Endothelial cell of umbilical vein (primary cell): ENCODE results near the gene EMID1. TPM values are rescaled to one million over a fixed set of nuclear protein-coding genes. Genes with fewer than 3 reads are reported as not detected.

ENCODE experiments used
- BruUV-seq: library from RNA; stranded (reverse); fragments of 400-500 nt; replicated peaks from 2 replicates; lab custom pipeline; 2021; lab: Mats Ljungman, UMichigan
- CTCF ChIA-PET: fragments of 300-600, 350-600 bp; sonication (Branson Sonifier 250); formaldehyde crosslinking; loops from one replicate; lab custom pipeline; 2021; ENCODE audit warnings: antibody characterized with exemption, inconsistent platforms; lab: Charles Lee
- POLR2A ChIA-PET: fragments of 300-600, 350-600 bp; sonication (Branson Sonifier 250); formaldehyde crosslinking; loops from one replicate; lab custom pipeline; 2021; ENCODE audit warnings: antibody characterized with exemption, inconsistent platforms; lab: Charles Lee
- DNase-seq: peaks from one replicate; pipeline ENCODE4 v3.0.0-alpha.2; 2011; ENCODE audit warnings: low read depth, low spot score
- FAIRE-seq: peaks from 2 replicates; lab custom pipeline; 2011; peaks lifted over from hg19 to GRCh38; lab: Jason Lieb, UNC
- H2AFZ ChIP-seq: 2 replicates; pipeline ENCODE4 v1.6.0; 2012; ENCODE audit warnings: low read depth, low read length, control low read depth, inconsistent platforms
- H3K27ac ChIP-seq: 2 replicates; pipeline ENCODE4 v1.5.1; 2011; ENCODE audit warnings: low read depth, mild to moderate bottlenecking, control low read depth, low read length, moderate library complexity; ENCODE audit not compliant: insufficient read depth
- H3K27me3 ChIP-seq, 2 experiments: 2 replicates each; pipeline versions ENCODE4 v1.6.0 to v1.6.1; 2011; ENCODE audit warnings: low read length in 2 of 2, mixed read lengths in 1 of 2; ENCODE audit not compliant: control insufficient read depth in 2 of 2, insufficient read depth in 2 of 2
- H3K36me3 ChIP-seq, 2 experiments: 2 replicates in 1 of 2; 3 replicates in 1 of 2; pipeline ENCODE4 v1.5.1; 2011; ENCODE audit warnings: low read length in 2 of 2, mild to moderate bottlenecking in 1 of 2, moderate library complexity in 1 of 2; ENCODE audit not compliant: control insufficient read depth in 2 of 2, insufficient read depth in 2 of 2; ENCODE audit errors: extremely low read depth in 1 of 2
- H3K4me1 ChIP-seq: 3 replicates; pipeline ENCODE4 v1.5.1; 2011; ENCODE audit warnings: mild to moderate bottlenecking, low read length; ENCODE audit not compliant: control insufficient read depth, insufficient read depth; ENCODE audit errors: extremely low read depth
- H3K4me2 ChIP-seq: 2 replicates; pipeline ENCODE4 v1.6.1; 2011; ENCODE audit warnings: low read length, control low read depth, mixed read lengths; ENCODE audit not compliant: insufficient read depth
- H3K4me3 ChIP-seq, 3 experiments: fragments of 200-600 bp in 1 of 3; sonication (generic), shearing (Covaris generic) in 1 of 3; replicated peaks in 1 of 3; 2 replicates each; pipeline ENCODE4 v1.5.1; 2011 to 2016; ENCODE audit warnings: control low read depth in 3 of 3, low read length in 3 of 3, mild to moderate bottlenecking in 2 of 3, inconsistent platforms in 1 of 3, low read depth in 1 of 3, moderate library complexity in 1 of 3; ENCODE audit not compliant: insufficient read depth in 1 of 3
- H3K79me2 ChIP-seq: 2 replicates; pipeline ENCODE4 v1.6.0; 2012; ENCODE audit warnings: low read length, inconsistent platforms; ENCODE audit not compliant: control insufficient read depth, insufficient read depth
- H3K9ac ChIP-seq: replicated peaks from 2 replicates; pipeline ENCODE3; 2011; ENCODE audit warnings: low read length, control low read depth; ENCODE audit not compliant: insufficient read depth; ENCODE audit errors: extremely low read depth
- H3K9me1 ChIP-seq: replicated peaks from 3 replicates; pipeline ENCODE4 v1.6.0; 2011; ENCODE audit warnings: mild to moderate bottlenecking, low read length; ENCODE audit not compliant: control insufficient read depth, insufficient read depth; ENCODE audit errors: extremely low read depth
- H3K9me3 ChIP-seq: replicated peaks from 2 replicates; pipeline ENCODE4 v1.5.1; 2012; ENCODE audit warnings: low read length, inconsistent platforms; ENCODE audit not compliant: control insufficient read depth, insufficient read depth
- H4K20me1 ChIP-seq: replicated peaks from 2 replicates; pipeline ENCODE3; 2011; ENCODE audit warnings: mild to moderate bottlenecking, low read length; ENCODE audit not compliant: control insufficient read depth, insufficient read depth; ENCODE audit errors: extremely low read depth
- CTCF ChIP-seq, 2 donors: IDR thresholded peaks; 1 replicate in 1 of 2; 2 replicates in 1 of 2; pipeline ENCODE4 v1.5.1; 2011; ENCODE audit warnings: low read length in 2 of 2, mild to moderate bottlenecking in 2 of 2, moderate library complexity in 2 of 2, control low read depth in 1 of 2, inconsistent platforms in 1 of 2, low read depth in 1 of 2; ENCODE audit not compliant: insufficient read depth in 1 of 2; ENCODE audit errors: extremely low read depth in 1 of 2
- EZH2 ChIP-seq: IDR thresholded peaks from 2 replicates; pipeline ENCODE4 v1.6.1; 2012; ENCODE audit warnings: borderline replicate concordance, low read depth, mild to moderate bottlenecking, moderate library complexity, low read length, inconsistent platforms; ENCODE audit not compliant: severe bottlenecking
- FOS ChIP-seq: IDR thresholded peaks from 2 replicates; pipeline ENCODE4 v1.6.1; 2011; ENCODE audit warnings: mild to moderate bottlenecking, low read length, moderate library complexity, borderline replicate concordance; ENCODE audit not compliant: insufficient read depth
- GATA2 ChIP-seq: IDR thresholded peaks from 2 replicates; pipeline ENCODE4 v1.7.0; 2011; ENCODE audit warnings: low read depth, mild to moderate bottlenecking, moderate library complexity, mixed read lengths, low read length; ENCODE audit not compliant: insufficient read length, insufficient read depth
- JUN ChIP-seq: IDR thresholded peaks from 2 replicates; pipeline ENCODE4 v1.6.1; 2011; ENCODE audit warnings: borderline replicate concordance, low read depth; ENCODE audit not compliant: insufficient read length, insufficient read depth
- MAX ChIP-seq: IDR thresholded peaks from 2 replicates; pipeline ENCODE4 v1.6.1; 2011; ENCODE audit not compliant: insufficient read depth, insufficient read length
- MYC ChIP-seq: IDR thresholded peaks from one replicate; pipeline ENCODE4 v1.6.1; 2011; ENCODE audit warnings: mild to moderate bottlenecking, low read depth, low read length
- POLR2A ChIP-seq: IDR thresholded peaks from 2 replicates; pipeline ENCODE4 v1.6.1; 2012; ENCODE audit warnings: low read depth, mild to moderate bottlenecking, control low read depth, low read length
- POLR2AphosphoS5 ChIP-seq: IDR thresholded peaks from 2 replicates; pipeline ENCODE4 v1.6.1; 2012; ENCODE audit warnings: low read depth, mild to moderate bottlenecking, control low read depth, low read length, moderate library complexity; ENCODE audit not compliant: insufficient read depth
- dilution Hi-C: fragments of 300-500 bp; cut with MboI; formaldehyde crosslinking; loops from one replicate; pipeline ENCODE4 v1.15.0; 2019; ENCODE audit warnings: low sequenced_read_pairs; ENCODE audit not compliant: extremely low pct_ligation_motif_present
- intact Hi-C: fragments of 100-400 bp; cut with micrococcal nuclease; formaldehyde crosslinking; loops from one replicate; pipeline ENCODE4 v1.10.0; 2022
- polyA plus RNA-seq, 4 experiments: library from polyadenylated mRNA; depleted of rRNA in 3 of 4; stranded (reverse) in 3 of 4; unstranded in 1 of 4; fragments of >200 nt; gene quantifications; 2 replicates each; pipeline versions ENCODE4 v1.2.1 to v1.2.3, GENCODE V29; 2011 to 2012; ENCODE audit warnings: missing spikeins in 1 of 4
- total RNA-seq: library from RNA; stranded (reverse); gene quantifications from 2 replicates; pipeline ENCODE4 v1.2.3, GENCODE V29; 2021

Gene EMID1
- total and polyA plus RNA-seq, 2 donors (not counting 3 experiments of a cell fraction or from before 2014, with no cell fraction given) = 0.51 to 0.75 TPM

- DNase-seq (no peak), FAIRE-seq (no peak)
- CTCF ChIA-PET = interaction anchor here (1.9 kb wide), 1 partner anchor 10 kb away, joined by 9 read pairs; no protein-coding TSS in a partner anchor
- intact Hi-C loops = no loop called here
- Histone ChIP-seq H3K36me3 (no peaks in the 10 kb centered on the region), H3K79me2 (no peaks in the 10 kb centered on the region), H2AFZ (no peak overlapping the region), H3K9me1 (no peaks in the 10 kb centered on the region), H3K27me3 (peaks cover 0 to 4% of the 10 kb centered on the region in 2 experiments), H4K20me1 (no peaks in the 10 kb centered on the region), H3K9me3 (no peaks in the 10 kb centered on the region), H3K27ac (no peak overlapping the region), H3K4me3 (no peak overlapping the region), H3K9ac (no peak overlapping the region), H3K4me2 (no peak overlapping the region), H3K4me1 (no peaks in the 10 kb centered on the region)
- POLR2A ChIA-PET = no interaction called here
- TF ChIP-seq JUN = no peak
- no peak for TF ChIP-seq MYC
- no peak for TF ChIP-seq MAX
- no peak for TF ChIP-seq FOS
- no peak for TF ChIP-seq POLR2AphosphoS5
- TF ChIP-seq EZH2 = no peak
- no peak for TF ChIP-seq CTCF (IDR thresholded peaks at IDR 0.05; ENCODE audit: extremely low read depth in 1 of 2, insufficient read depth in 1 of 2, low read depth in 1 of 2, low read length in 2 of 2)
- no peak for TF ChIP-seq POLR2A
- no peak for TF ChIP-seq GATA2
- no TSS peak for BruUV-seq
- dilution Hi-C loops = no loop called here
These were observed 19.4 kb upstream of the EMID1 start for GRCh38 chr22:29186302-29186701.
